BE2C (cell line): ENCODE measurements around the gene FBXO3.
A peak's percentile ranks its signal among the peaks of the same experiment; 100 is the strongest.

Experiments used
- DNase-seq: peaks from one replicate; pipeline ENCODE4 v3.0.0-alpha.2; 2020
- H3K27me3 ChIP-seq: fragments of 250-450 bp; sonication (Bioruptor Pico); 2 replicates; pipeline ENCODE4 v1.5.1; 2020; ENCODE audit warnings: mild to moderate bottlenecking
- H3K36me3 ChIP-seq: fragments of 250-450 bp; sonication (Bioruptor Pico); 2 replicates; pipeline ENCODE4 v1.5.1; 2020; ENCODE audit warnings: mild to moderate bottlenecking
- H3K4me1 ChIP-seq: fragments of 250-450 bp; sonication (Bioruptor Pico); 2 replicates; pipeline ENCODE4 v1.5.1; 2020
- H3K4me3 ChIP-seq: 2 replicates; pipeline ENCODE4 v1.5.1; 2011; ENCODE audit warnings: low read depth, low read length
- H3K9me3 ChIP-seq: fragments of 250-450 bp; sonication (Bioruptor Pico); 2 replicates; pipeline ENCODE4 v1.5.1; 2020
- CTCF ChIP-seq: IDR thresholded peaks from 2 replicates; pipeline ENCODE4 v1.5.1; 2012; ENCODE audit warnings: mild to moderate bottlenecking, low read depth, low read length

Gene FBXO3

GRCh38 chr11:33694346-33695050 is 79.8 kb downstream of the FBXO3 start:
- Histone ChIP-seq H3K9me3 (no peaks in the 10 kb centered on the region), H3K4me1 (no peaks in the 10 kb centered on the region), H3K4me3 (no peak overlapping the region), H3K36me3 (no peaks in the 10 kb centered on the region), H3K27me3 (no peaks in the 10 kb centered on the region)
- DNase-seq = peak; percentile 8
- TF ChIP-seq CTCF = no peak

GRCh38 chr11:33692541-33692940 is 81.8 kb downstream of the FBXO3 start:
- Histone ChIP-seq H3K4me3 (no peak overlapping the region), H3K4me1 (no peaks in the 10 kb centered on the region)

GRCh38 chr11:33692013-33692504 is 82.3 kb downstream of the FBXO3 start:
- H3K36me3 ChIP-seq = no peaks in the 10 kb centered on the region
- H3K4me3 ChIP-seq = no peak overlapping the region
- no peaks in the 10 kb centered on the region for H3K27me3 ChIP-seq
- no peaks in the 10 kb centered on the region for H3K9me3 ChIP-seq
- TF ChIP-seq CTCF = no peak
- no peaks in the 10 kb centered on the region for H3K4me1 ChIP-seq
- no peak for DNase-seq

More at GRCh38 chr11:33692541-33692940, 81.8 kb downstream of the FBXO3 start:
- no peaks in the 10 kb centered on the region for H3K9me3 ChIP-seq
- DNase-seq = no peak
- no peak for TF ChIP-seq CTCF
- H3K27me3 ChIP-seq = no peaks in the 10 kb centered on the region
- no peaks in the 10 kb centered on the region for H3K36me3 ChIP-seq

- no peak overlapping the region for H3K4me3 ChIP-seq
- no peak for TF ChIP-seq CTCF
- no peaks in the 10 kb centered on the region for H3K9me3 ChIP-seq
- no peaks in the 10 kb centered on the region for H3K36me3 ChIP-seq
- no peak for DNase-seq
- H3K27me3 ChIP-seq = no peaks in the 10 kb centered on the region
- no peaks in the 10 kb centered on the region for H3K4me1 ChIP-seq
Observed at GRCh38 chr11:33691066-33691864, 83.1 kb downstream of the FBXO3 start.
